B cell (primary cell): ENCODE results near the gene TIGD2. TPM values are rescaled to one million over a fixed set of nuclear protein-coding genes. Genes with fewer than 3 reads are reported as not detected.

ENCODE experiments used
- ATAC-seq: fragments of 200-7000 bp; cut with Tn5 transposase; one replicate; pipeline ENCODE4 v1.10.0; 2021; ENCODE audit warnings: low read depth, mild to moderate bottlenecking, moderate number of reproducible peaks, moderate library complexity
- CTCF ChIA-PET: fragments of 350-600 bp; sonication (Branson Sonifier 250); formaldehyde crosslinking; loops from one replicate; lab custom pipeline; 2021; ENCODE audit warnings: antibody characterized with exemption, inconsistent platforms; lab: Charles Lee
- POLR2A ChIA-PET: fragments of 350-600 bp; sonication (Branson Sonifier 250); formaldehyde crosslinking; loops from one replicate; lab custom pipeline; 2021; ENCODE audit warnings: antibody characterized with exemption; lab: Charles Lee
- DNase-seq: peaks from one replicate; pipeline ENCODE4 v3.0.0; 2013
- H2AFZ ChIP-seq: 2 replicates; pipeline ENCODE4 v1.6.1; 2012; ENCODE audit warnings: mild to moderate bottlenecking, low read depth, low read length; ENCODE audit not compliant: insufficient read depth, poor library complexity, severe bottlenecking
- H3K27ac ChIP-seq, 2 donors: 1 replicate in 1 of 2; 2 replicates in 1 of 2; pipeline ENCODE4 v1.5.1; 2012 to 2013; ENCODE audit warnings: low read length in 2 of 2, mild to moderate bottlenecking in 2 of 2, moderate library complexity in 1 of 2
- H3K27me3 ChIP-seq, 4 experiments: fragments of 200-600 bp in 1 of 4; sonication (generic) in 1 of 4; replicated peaks in 1 of 4; 1 replicate in 2 of 4; 2 replicates in 2 of 4; pipeline versions ENCODE4 v1.6.1 to v1.7.0; 2013 to 2016; ENCODE audit warnings: low read length in 3 of 4, mild to moderate bottlenecking in 2 of 4, mixed read lengths in 1 of 4, moderate library complexity in 1 of 4; ENCODE audit not compliant: insufficient read depth in 4 of 4, control insufficient read depth in 3 of 4; ENCODE audit errors: control extremely low read depth in 1 of 4
- H3K36me3 ChIP-seq, 2 experiments: replicated peaks in 1 of 2; 1 replicate in 1 of 2; 2 replicates in 1 of 2; pipeline versions ENCODE4 v1.6.1 to v1.7.1; 2013; ENCODE audit warnings: low read length in 1 of 2; ENCODE audit not compliant: insufficient read depth in 2 of 2, control insufficient read depth in 1 of 2; ENCODE audit errors: control extremely low read depth in 1 of 2, extremely low read depth in 1 of 2
- H3K4me1 ChIP-seq, 2 donors: fragments of 200-600 bp in 1 of 2; sonication (generic) in 1 of 2; 1 replicate in 1 of 2; 2 replicates in 1 of 2; pipeline versions ENCODE4 v1.5.1 to v1.6.1; 2013 to 2017; ENCODE audit warnings: low read length in 2 of 2; ENCODE audit not compliant: control insufficient read depth in 2 of 2, insufficient read depth in 2 of 2
- H3K4me2 ChIP-seq: replicated peaks from 2 replicates; pipeline ENCODE3; 2012; ENCODE audit warnings: mild to moderate bottlenecking, low read depth, low read length; ENCODE audit not compliant: poor library complexity, severe bottlenecking
- H3K4me3 ChIP-seq, 5 experiments: fragments of 200-600 bp in 1 of 5; sonication (generic) in 1 of 5; 1 replicate in 3 of 5; 2 replicates in 2 of 5; pipeline versions ENCODE4 v1.5.1 to v1.7.0; 2011 to 2016; ENCODE audit warnings: low read length in 4 of 5, mild to moderate bottlenecking in 4 of 5, low read depth in 2 of 5, control low read depth in 1 of 5, moderate library complexity in 1 of 5; ENCODE audit not compliant: insufficient read depth in 1 of 5; ENCODE audit errors: control extremely low read depth in 1 of 5, extremely low read depth in 1 of 5
- H3K79me2 ChIP-seq: fragments of 200-600 bp; sonication (generic); one replicate; pipeline ENCODE4 v1.6.0; 2016; ENCODE audit warnings: low read length; ENCODE audit not compliant: control insufficient read depth, insufficient read depth
- H3K9ac ChIP-seq: fragments of 200-600 bp; sonication (generic); 2 replicates; pipeline ENCODE4 v1.6.1; 2017; ENCODE audit warnings: mild to moderate bottlenecking, low read length, moderate library complexity
- H3K9me3 ChIP-seq, 3 donors: one replicate each; pipeline versions ENCODE4 v1.6.1 to v1.7.1; 2013; ENCODE audit warnings: low read length in 2 of 3; ENCODE audit not compliant: control insufficient read depth in 2 of 3, insufficient read depth in 1 of 3; ENCODE audit errors: control extremely low read depth in 1 of 3
- H4K20me1 ChIP-seq: 2 replicates; pipeline ENCODE4 v1.6.0; 2012; ENCODE audit warnings: mild to moderate bottlenecking, low read length; ENCODE audit not compliant: insufficient read depth, control insufficient read depth, poor library complexity, severe bottlenecking
- H3K27ac Mint-ChIP-seq: one replicate; pipeline ENCODE4 v1.8.0; 2021; ENCODE audit warnings: mixed read lengths
- H3K27me3 Mint-ChIP-seq: one replicate; pipeline ENCODE4 v1.8.0; 2021; ENCODE audit warnings: mixed read lengths
- H3K4me1 Mint-ChIP-seq: one replicate; pipeline ENCODE4 v1.8.0; 2021; ENCODE audit warnings: mixed read lengths
- H3K4me3 Mint-ChIP-seq: one replicate; pipeline ENCODE4 v1.8.0; 2021; ENCODE audit warnings: mixed read lengths
- H3K9me3 Mint-ChIP-seq: one replicate; pipeline ENCODE4 v1.8.0; 2022; ENCODE audit warnings: mixed read lengths; ENCODE audit not compliant: insufficient read depth
- CTCF ChIP-seq: fragments of 200-600 bp; IDR thresholded peaks from one replicate; pipeline ENCODE4 v1.8.0; 2022; ENCODE audit warnings: antibody characterized with exemption, mild to moderate bottlenecking
- EZH2 ChIP-seq: IDR thresholded peaks from 2 replicates; pipeline ENCODE4 v1.6.1; 2012; ENCODE audit warnings: borderline replicate concordance, low read depth, mild to moderate bottlenecking, moderate library complexity, low read length; ENCODE audit not compliant: insufficient read depth, poor library complexity, severe bottlenecking
- WGBS: methylation state at CpG from one replicate; pipeline ENCODE4 v1.1.5; 2013; ENCODE audit warnings: missing lambda C conversion rate; ENCODE audit not compliant: insufficient coverage; 5-methylcytosine and 5-hydroxymethylcytosine counted together
- intact Hi-C: fragments of 100-400 bp; cut with micrococcal nuclease; formaldehyde crosslinking; loops from one replicate; pipeline ENCODE4 v1.10.0; 2022
- polyA plus RNA-seq: library from polyadenylated mRNA; depleted of rRNA; stranded (reverse); fragments of >200 nt; gene quantifications from 2 replicates; pipeline ENCODE4 v1.2.3, GENCODE V29; 2012
- total RNA-seq, 2 donors: library from RNA; stranded (reverse); fragments of 120-200 nt in 1 of 2; gene quantifications; 1 replicate in 1 of 2; 2 replicates in 1 of 2; pipeline versions ENCODE4 v1.2.3 to v1.2.4, GENCODE V29; 2013 to 2022

TIGD2 gene
- total and polyA plus RNA-seq, 2 donors (not counting 1 experiment from before 2014, with no cell fraction given): 2.1 to 8.6 TPM

GRCh38 chr4:89156174-89156914, 45.0 kb downstream of the TIGD2 start:
- no peaks in the 10 kb centered on the region for H3K36me3 ChIP-seq
- CTCF ChIA-PET: no interaction called here
- DNase-seq (no peak), ATAC-seq (no peak)
- H3K4me1 Mint-ChIP-seq: no peaks in the 10 kb centered on the region
- H3K4me3 Mint-ChIP-seq: no peak overlapping the region
- H3K4me3 ChIP-seq: no peak overlapping the region
- H4K20me1 ChIP-seq: no peaks in the 10 kb centered on the region
- 96% methylated on average over 12 of the region's 12 CpGs for WGBS
- POLR2A ChIA-PET: no interaction called here
- no peak overlapping the region for H3K4me2 ChIP-seq
- H3K27me3 Mint-ChIP-seq: peaks cover 2% of the 10 kb centered on the region
- H3K27ac Mint-ChIP-seq: no peak overlapping the region
- peaks cover 0 to 3% (median 0%) of the 10 kb centered on the region in 4 experiments for H3K27me3 ChIP-seq
- no peak overlapping the region for H2AFZ ChIP-seq
- no peak overlapping the region for H3K9ac ChIP-seq
- no peak for TF ChIP-seq CTCF
- TF ChIP-seq EZH2: no peak
- H3K9me3 ChIP-seq: no peaks in the 10 kb centered on the region
- intact Hi-C loops: loop anchor here (5.0 kb wide), 1 partner anchor 339 kb away; no protein-coding TSS in a partner anchor
- H3K27ac ChIP-seq: no peak overlapping the region
- no peaks in the 10 kb centered on the region for H3K4me1 ChIP-seq
- no peaks in the 10 kb centered on the region for H3K79me2 ChIP-seq
- no peaks in the 10 kb centered on the region for H3K9me3 Mint-ChIP-seq

GRCh38 chr4:89157488-89158024, 46.2 kb downstream of the TIGD2 start:
- TF ChIP-seq EZH2 (no peak), CTCF (no peak)
- Histone ChIP-seq H3K4me3 (no peak overlapping the region), H4K20me1 (no peaks in the 10 kb centered on the region), H3K27ac (no peak overlapping the region), H3K4me2 (no peak overlapping the region), H3K9ac (no peak overlapping the region), H3K9me3 (no peaks in the 10 kb centered on the region), H3K79me2 (no peaks in the 10 kb centered on the region), H3K27me3 (no peaks in the 10 kb centered on the region), H3K4me1 (no peaks in the 10 kb centered on the region), H3K36me3 (no peaks in the 10 kb centered on the region), H2AFZ (no peak overlapping the region)
- POLR2A ChIA-PET: no interaction called here
- ATAC-seq (no peak), DNase-seq (no peak)
- Mint-ChIP-seq H3K4me1 (no peaks in the 10 kb centered on the region), H3K27me3 (peaks cover 2% of the 10 kb centered on the region), H3K27ac (no peak overlapping the region), H3K4me3 (no peak overlapping the region), H3K9me3 (no peaks in the 10 kb centered on the region)
- 100% methylated on average over 2 of the region's 7 CpGs for WGBS
- intact Hi-C loops: loop anchor here (5.0 kb wide), 1 partner anchor 340 kb away; no protein-coding TSS in a partner anchor
- CTCF ChIA-PET: interaction anchor here (0.6 kb wide), 1 partner anchor 471 kb away, joined by 5 read pairs; no protein-coding TSS in a partner anchor
